Upper lobe of left lung (tissue), 6 donors: ENCODE measurements around the gene C1orf159. TPM values are rescaled to one million over a fixed set of nuclear protein-coding genes. Genes with fewer than 3 reads are reported as not detected.

Experiments
- ATAC-seq, 2 donors: fragments of 200-7000 bp; cut with Tn5 transposase; one replicate each; pipeline ENCODE4 v1.9.1; 2022; ENCODE audit warnings: mild to moderate bottlenecking in 2 of 2, moderate library complexity in 2 of 2; ENCODE audit not compliant: low FRiP score in 2 of 2
- DNase-seq, 2 donors: peaks; one replicate each; pipeline ENCODE4 v3.0.0-alpha.2; 2019 to 2020
- H3K27ac ChIP-seq, 4 donors: fragments of 200-600 bp; sonication (generic); one replicate each; pipeline ENCODE4 v1.5.1; 2016 to 2019
- H3K27me3 ChIP-seq, 4 donors: fragments of 200-600 bp; sonication (generic); one replicate each; pipeline ENCODE4 v1.5.1; 2017 to 2019
- H3K36me3 ChIP-seq, 4 donors: fragments of 200-600 bp; sonication (generic); one replicate each; pipeline ENCODE4 v1.5.1; 2016 to 2019
- H3K4me1 ChIP-seq, 4 donors: fragments of 200-600 bp; sonication (generic); one replicate each; pipeline ENCODE4 v1.5.1; 2018 to 2019
- H3K4me3 ChIP-seq, 4 donors: fragments of 200-600 bp; sonication (generic); one replicate each; pipeline ENCODE4 v1.5.1; 2017 to 2019; ENCODE audit warnings: mild to moderate bottlenecking in 2 of 4, moderate library complexity in 1 of 4
- H3K9me3 ChIP-seq, 4 donors: fragments of 200-600 bp; sonication (generic); one replicate each; pipeline ENCODE4 v1.5.1; 2018 to 2019
- EP300 ChIP-seq, 4 donors: sonication (generic); formaldehyde crosslinking; IDR thresholded peaks; one replicate each; pipeline ENCODE4 v1.5.1; 2017; ENCODE audit warnings: antibody characterized with exemption in 4 of 4, control low read depth in 2 of 4
- POLR2A ChIP-seq, 4 donors: fragments of 450-650 bp; IDR thresholded peaks; one replicate each; pipeline ENCODE4 v1.5.1; 2016 to 2017; ENCODE audit warnings: antibody characterized with exemption in 4 of 4, mild to moderate bottlenecking in 2 of 4
- POLR2AphosphoS5 ChIP-seq, 2 donors: sonication (generic); formaldehyde crosslinking; IDR thresholded peaks; one replicate each; pipeline ENCODE4 v1.5.1; 2017; ENCODE audit warnings: antibody characterized with exemption in 2 of 2
- WGBS, 2 donors: methylation state at CpG; one replicate each; pipeline ENCODE4 v1.1.5; 2017 to 2018; 5-methylcytosine and 5-hydroxymethylcytosine counted together
- total RNA-seq, 6 donors: library from RNA; depleted of rRNA in 4 of 6; stranded (reverse); fragments of >200 nt in 4 of 6; gene quantifications; one replicate each; pipeline versions ENCODE4 v1.1.0 to v1.2.1, GENCODE V29; 2016 to 2021
- TF ChIP-seq, protein P1 (sequence below), 6 experiments: fragments of 450-650 bp in 4 of 6; fragments of 200-600 bp in 2 of 6; sonication (generic) in 2 of 6; IDR thresholded peaks; one replicate each; pipeline ENCODE4 v1.5.1; 2016 to 2019; ENCODE audit warnings: antibody characterized with exemption in 6 of 6
- donor health status: DM: no; HTN: no; CAD: no; lungs with moderate emphysema.
- donor health status: DM: no; HTN: yes; CAD: no; lungs with severe emphysema.

Gene C1orf159
- total RNA-seq, 6 donors from 2014 or later, result 5.7 to 34.6 (median 15.2) TPM

DNA sequence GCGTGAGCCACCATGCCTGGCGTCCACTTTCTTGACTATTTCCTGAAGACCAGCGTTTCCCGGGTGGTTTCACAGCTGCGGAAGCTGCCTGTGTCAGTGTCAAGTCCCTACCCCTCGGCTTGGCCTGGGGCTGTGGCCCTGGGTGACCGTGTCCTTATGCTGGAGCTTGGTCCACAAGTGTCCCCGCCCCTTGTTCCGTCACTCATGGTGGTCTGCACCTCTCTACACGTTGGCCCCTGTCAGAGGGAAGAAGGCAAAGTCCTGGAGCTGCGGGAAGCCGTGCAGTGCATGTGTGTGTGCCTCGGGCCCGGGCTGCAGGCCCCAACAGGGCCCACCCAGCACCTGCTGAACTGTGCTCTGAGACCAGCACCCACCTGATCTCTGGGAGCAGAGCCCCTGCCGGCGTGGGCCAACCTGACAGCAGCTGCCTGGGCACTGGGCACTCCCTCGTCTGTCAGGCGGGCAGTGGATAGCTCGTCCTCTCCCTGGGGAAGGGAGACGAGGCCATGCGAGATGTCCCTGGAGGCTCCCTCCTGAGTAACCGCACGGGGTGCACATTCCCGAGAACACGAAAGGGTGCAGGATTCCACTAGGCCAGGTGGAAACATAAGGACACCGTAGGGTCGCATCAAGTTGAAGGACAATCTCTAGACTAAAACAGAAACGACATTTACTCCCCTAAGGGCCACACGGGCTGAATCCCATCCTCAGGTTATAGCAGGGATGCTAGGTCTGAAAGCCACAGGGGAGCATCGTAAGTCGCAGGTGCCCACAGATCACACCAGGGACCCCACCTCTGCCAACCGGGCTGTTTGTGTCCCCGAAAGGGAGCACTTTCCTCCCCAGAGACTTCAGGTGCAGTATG is 2.4 kb upstream of the C1orf159 start:
- H3K27ac ChIP-seq, result no peak overlapping the region
- ATAC-seq (no peak), DNase-seq (peak in 1 of 2 donors; percentile 72)
- 85 to 89% methylated on average over 27 to 33 of the region's 33 CpGs for WGBS, 2 donors
- H3K9me3 ChIP-seq, result no peaks in the 10 kb centered on the region
- peaks cover 14 to 33% (median 23%) of the 10 kb centered on the region in 4 donors for H3K4me1 ChIP-seq
- H3K36me3 ChIP-seq, result no peaks in the 10 kb centered on the region
- TF ChIP-seq POLR2A (IDR thresholded peaks at IDR 0.05) (no peak), POLR2AphosphoS5 (IDR thresholded peaks at IDR 0.05) (no peak), EP300 (IDR thresholded peaks at IDR 0.05) (no peak)
- TF ChIP-seq, protein P1, sequence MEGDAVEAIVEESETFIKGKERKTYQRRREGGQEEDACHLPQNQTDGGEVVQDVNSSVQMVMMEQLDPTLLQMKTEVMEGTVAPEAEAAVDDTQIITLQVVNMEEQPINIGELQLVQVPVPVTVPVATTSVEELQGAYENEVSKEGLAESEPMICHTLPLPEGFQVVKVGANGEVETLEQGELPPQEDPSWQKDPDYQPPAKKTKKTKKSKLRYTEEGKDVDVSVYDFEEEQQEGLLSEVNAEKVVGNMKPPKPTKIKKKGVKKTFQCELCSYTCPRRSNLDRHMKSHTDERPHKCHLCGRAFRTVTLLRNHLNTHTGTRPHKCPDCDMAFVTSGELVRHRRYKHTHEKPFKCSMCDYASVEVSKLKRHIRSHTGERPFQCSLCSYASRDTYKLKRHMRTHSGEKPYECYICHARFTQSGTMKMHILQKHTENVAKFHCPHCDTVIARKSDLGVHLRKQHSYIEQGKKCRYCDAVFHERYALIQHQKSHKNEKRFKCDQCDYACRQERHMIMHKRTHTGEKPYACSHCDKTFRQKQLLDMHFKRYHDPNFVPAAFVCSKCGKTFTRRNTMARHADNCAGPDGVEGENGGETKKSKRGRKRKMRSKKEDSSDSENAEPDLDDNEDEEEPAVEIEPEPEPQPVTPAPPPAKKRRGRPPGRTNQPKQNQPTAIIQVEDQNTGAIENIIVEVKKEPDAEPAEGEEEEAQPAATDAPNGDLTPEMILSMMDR (IDR thresholded peaks at IDR 0.05), result no peak
- no peaks in the 10 kb centered on the region for H3K27me3 ChIP-seq
- no peak overlapping the region for H3K4me3 ChIP-seq

DNA sequence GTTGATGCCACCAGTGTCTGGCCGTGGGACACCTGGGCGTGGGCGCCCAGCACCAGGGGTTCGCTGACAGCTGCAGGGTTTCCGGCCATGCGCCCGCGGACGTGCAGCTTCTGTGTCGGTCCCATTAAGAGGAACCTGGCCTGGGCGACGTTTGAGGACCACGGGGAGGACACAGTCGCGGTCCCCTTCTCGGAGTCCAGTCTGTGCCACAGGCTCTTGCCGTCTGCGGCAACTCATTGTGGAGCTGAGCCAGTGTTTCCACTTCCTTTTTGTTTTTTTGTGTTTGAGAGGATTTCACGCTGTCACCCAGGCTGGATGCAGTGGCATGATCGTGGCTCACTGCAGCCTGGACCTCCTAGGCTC is 1.6 kb upstream of the C1orf159 start:
- Histone ChIP-seq H3K4me3 (no peak overlapping the region), H3K27ac (no peak overlapping the region), H3K4me1 (peaks cover 13 to 30% (median 22%) of the 10 kb centered on the region in 4 donors), H3K27me3 (no peaks in the 10 kb centered on the region), H3K9me3 (no peaks in the 10 kb centered on the region), H3K36me3 (no peaks in the 10 kb centered on the region)
- DNase-seq, result peak in 1 of 2 donors; percentile 80
- TF ChIP-seq EP300 (IDR thresholded peaks at IDR 0.05) (no peak), POLR2AphosphoS5 (IDR thresholded peaks at IDR 0.05) (no peak), POLR2A (IDR thresholded peaks at IDR 0.05) (no peak)
- TF ChIP-seq, protein P1 (IDR thresholded peaks at IDR 0.05), result no peak
- 72 to 77% methylated on average over 14 to 19 of the region's 20 CpGs for WGBS, 2 donors
- ATAC-seq, result no peak

DNA sequence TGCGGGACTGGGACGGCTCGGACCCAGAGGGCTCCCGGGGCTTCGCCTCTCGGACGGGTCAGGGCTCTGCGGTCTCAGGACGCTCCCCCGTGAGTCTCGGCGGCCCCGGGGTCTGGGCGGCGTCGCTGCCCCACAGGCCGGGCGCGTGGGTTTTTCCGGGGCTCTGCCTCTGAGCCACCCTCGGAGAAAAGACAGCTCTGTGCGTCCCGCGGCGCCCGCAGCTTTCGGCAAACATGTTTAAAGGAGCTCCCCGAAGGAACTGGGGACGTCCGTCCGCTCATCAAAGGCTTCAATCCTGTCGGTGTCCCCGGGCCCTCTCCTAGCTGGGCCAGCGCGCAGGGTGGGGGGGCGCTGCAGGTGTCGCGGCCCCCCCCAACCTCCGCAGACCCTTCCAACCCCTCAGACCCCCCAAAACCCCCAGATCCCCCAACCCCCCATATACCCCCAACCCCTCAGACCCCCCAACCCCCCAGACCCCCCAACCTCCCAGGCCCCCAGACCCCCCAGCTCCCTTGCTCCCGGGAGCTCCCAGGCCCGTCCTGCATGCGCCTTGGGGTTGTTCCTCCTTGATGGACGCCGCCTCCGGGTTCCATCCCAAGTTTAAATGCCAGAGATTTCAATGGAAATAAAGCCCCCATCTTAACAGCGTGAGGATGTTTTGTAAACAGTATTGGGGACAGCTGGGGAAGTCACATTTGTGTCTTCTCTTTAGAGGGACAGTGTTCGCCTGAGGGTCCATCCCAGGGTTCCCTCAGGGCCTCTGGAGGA is 996 bp upstream of the C1orf159 start:
- H3K4me3 ChIP-seq, result peak overlapping the region; percentile 51 to 99 (median 83)
- 0 to 25% methylated on average over 2 to 28 of the region's 47 CpGs for WGBS, 2 donors
- TF ChIP-seq, protein P1 (IDR thresholded peaks at IDR 0.05), result no peak
- TF ChIP-seq POLR2AphosphoS5 (IDR thresholded peaks at IDR 0.05) (no peak), POLR2A (IDR thresholded peaks at IDR 0.05) (no peak), EP300 (IDR thresholded peaks at IDR 0.05) (no peak)
- no peaks in the 10 kb centered on the region for H3K9me3 ChIP-seq
- DNase-seq (no peak), ATAC-seq (peak in 1 of 2 donors; percentile 10)
- no peaks in the 10 kb centered on the region for H3K27me3 ChIP-seq
- H3K4me1 ChIP-seq, result peaks cover 7 to 24% (median 16%) of the 10 kb centered on the region in 4 donors
- H3K27ac ChIP-seq, result peak overlapping the region in 2 of 4 donors; percentile 15 to 89
- H3K36me3 ChIP-seq, result no peaks in the 10 kb centered on the region

DNA sequence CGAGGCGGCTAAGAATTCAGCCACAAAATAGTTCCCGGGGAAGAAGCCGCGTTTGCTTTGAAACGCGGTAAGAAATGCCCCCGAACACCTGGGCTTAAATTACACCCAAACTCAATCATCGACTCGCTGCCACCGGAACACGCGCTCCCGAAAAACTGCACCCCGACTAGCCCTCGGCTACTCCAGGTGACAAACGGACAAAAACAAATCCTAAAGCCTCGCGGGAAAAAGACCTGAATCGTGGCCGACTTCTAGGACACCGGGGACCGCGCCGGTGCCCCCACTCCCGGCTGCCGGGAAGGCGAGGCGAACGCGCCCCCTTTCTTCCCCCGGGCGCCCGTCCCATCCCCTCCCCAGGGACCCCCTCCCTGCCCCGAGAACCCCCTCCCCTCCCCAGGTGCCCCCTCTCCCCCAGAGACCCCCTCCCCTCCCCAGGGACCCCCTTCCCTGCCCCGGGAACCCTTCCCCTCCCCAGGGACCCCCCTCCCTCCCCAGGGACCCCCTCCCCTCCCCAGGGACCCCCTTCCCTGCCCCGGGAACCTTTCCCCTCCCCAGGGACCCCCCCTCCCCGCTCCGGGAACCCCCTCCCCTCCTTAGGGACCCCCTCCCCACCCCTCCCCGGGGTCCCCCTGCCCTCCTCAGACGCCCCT is 628 bp downstream of the C1orf159 start:
- DNase-seq (peak in 1 of 2 donors; percentile 78), ATAC-seq (no peak)
- TF ChIP-seq POLR2AphosphoS5 (IDR thresholded peaks at IDR 0.05) (no peak), EP300 (IDR thresholded peaks at IDR 0.05) (no peak), POLR2A (IDR thresholded peaks at IDR 0.05) (no peak)
- TF ChIP-seq, protein P1 (IDR thresholded peaks at IDR 0.05), result no peak
- peak overlapping the region; percentile 67 to 99 (median 97) for H3K4me3 ChIP-seq
- peaks cover 6 to 21% (median 14%) of the 10 kb centered on the region in 4 donors for H3K4me1 ChIP-seq
- peak overlapping the region; percentile 68 to 89 (median 82) for H3K27ac ChIP-seq
- no peaks in the 10 kb centered on the region for H3K9me3 ChIP-seq
- H3K36me3 ChIP-seq, result no peaks in the 10 kb centered on the region
- WGBS, 2 donors, result 7 to 8% methylated on average over 27 to 31 of the region's 41 CpGs
- H3K27me3 ChIP-seq, result no peaks in the 10 kb centered on the region
